ENCODE results near the gene PRSS36. TPM values are rescaled to one million over a fixed set of nuclear protein-coding genes. Genes with fewer than 3 reads are reported as not detected.

PRSS36 gene
- total and polyA plus RNA-seq, 4 donors = 0.09 to 2.1 (median 0.62) TPM

DNA sequence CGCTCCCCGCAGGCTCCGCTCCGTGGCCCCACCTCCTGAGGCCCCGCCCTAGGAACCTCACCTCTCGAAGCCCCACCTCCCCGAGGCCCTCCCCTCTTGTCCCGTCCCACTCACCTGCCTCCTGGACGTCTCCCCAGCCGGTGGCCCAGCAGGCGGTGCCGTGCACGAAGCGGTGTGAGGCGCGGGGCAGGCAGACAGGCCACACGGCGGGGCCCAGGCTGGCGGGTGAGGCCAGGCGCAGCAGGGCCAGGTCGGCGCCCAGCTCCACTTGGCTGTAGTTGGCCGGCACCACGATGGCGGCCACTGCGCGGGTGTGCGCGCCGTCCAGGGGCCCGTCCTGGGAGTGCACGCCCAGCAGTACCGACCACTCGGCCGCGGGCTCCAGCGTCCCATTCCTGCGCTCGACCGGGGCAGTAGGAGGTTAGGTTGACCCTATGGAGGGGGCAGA lies 1.6 kb downstream of the PRSS36 start:
- peaks cover 0 to 5% (median 2%) of the 10 kb centered on the region in 4 donors for H3K4me1 ChIP-seq (ENCODE audit: control insufficient read depth in 4 of 4, insufficient read depth in 4 of 4, low read length in 3 of 4)
- DNase-seq (ENCODE audit: low spot score) = no peak
- no peaks in the 10 kb centered on the region for H3K9me3 ChIP-seq (ENCODE audit: control insufficient read depth in 4 of 4, low read length in 3 of 4)
- TF ChIP-seq FOXA1 (IDR thresholded peaks at IDR 0.05) = no peak
- TF ChIP-seq RXRA (IDR thresholded peaks at IDR 0.05) = no peak
- TF ChIP-seq TAF1 (conservative IDR thresholded peaks at IDR 0.05) = no peak
- no peak for TF ChIP-seq JUND (IDR thresholded peaks at IDR 0.05)
- no peak for TF ChIP-seq HNF4G (IDR thresholded peaks at IDR 0.05)
- no peak for TF ChIP-seq SP1 (IDR thresholded peaks at IDR 0.05)
- H3K27me3 ChIP-seq (ENCODE audit: control insufficient read depth in 4 of 4, insufficient read depth in 4 of 4, low read length in 3 of 4) = no peaks in the 10 kb centered on the region
- 19% methylated on average over 40 of the region's 40 CpGs for WGBS
- no peaks in the 10 kb centered on the region for H3K36me3 ChIP-seq (ENCODE audit: control insufficient read depth in 4 of 4, insufficient read depth in 3 of 4, low read depth in 1 of 4, low read length in 3 of 4)
- no peak overlapping the region for H3K4me3 ChIP-seq (ENCODE audit: low read depth in 1 of 3, low read length in 3 of 3)
- no peak overlapping the region for H3K27ac ChIP-seq (ENCODE audit: low read depth in 1 of 2, low read length in 2 of 2)
- H3K9ac ChIP-seq (ENCODE audit: low read depth in 1 of 2, low read length in 2 of 2) = no peak overlapping the region

DNA sequence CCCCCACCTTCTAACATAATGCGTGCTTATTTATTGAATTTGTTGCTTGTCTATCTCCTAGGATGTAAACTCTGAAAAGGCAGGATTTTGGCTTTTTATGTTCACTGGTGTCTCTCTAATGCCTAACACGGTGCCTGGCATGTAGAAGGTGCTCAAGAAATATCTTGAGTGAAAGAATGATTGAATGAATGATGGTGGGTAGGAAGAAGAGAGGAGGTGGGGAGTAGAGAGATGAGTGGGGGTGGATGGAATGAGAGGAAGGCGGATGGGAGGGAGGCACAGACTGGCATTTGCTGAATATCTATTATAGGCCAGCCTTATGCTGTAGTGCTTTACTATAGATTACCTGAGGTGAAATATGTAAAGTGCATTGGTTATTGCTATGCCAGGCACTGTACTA lies 2.3 kb downstream of the PRSS36 start:
- no peaks in the 10 kb centered on the region for H3K27me3 ChIP-seq (ENCODE audit: control insufficient read depth in 4 of 4, insufficient read depth in 4 of 4, low read length in 3 of 4)
- no peak for DNase-seq (ENCODE audit: low spot score)
- no peak overlapping the region for H3K4me3 ChIP-seq (ENCODE audit: low read depth in 1 of 3, low read length in 3 of 3)
- H3K36me3 ChIP-seq (ENCODE audit: control insufficient read depth in 4 of 4, insufficient read depth in 3 of 4, low read depth in 1 of 4, low read length in 3 of 4) = no peaks in the 10 kb centered on the region
- no peaks in the 10 kb centered on the region for H3K9me3 ChIP-seq (ENCODE audit: control insufficient read depth in 4 of 4, low read length in 3 of 4)
- no peak overlapping the region for H3K27ac ChIP-seq (ENCODE audit: low read depth in 1 of 2, low read length in 2 of 2)
- no peak overlapping the region for H3K9ac ChIP-seq (ENCODE audit: low read depth in 1 of 2, low read length in 2 of 2)
- H3K4me1 ChIP-seq (ENCODE audit: control insufficient read depth in 4 of 4, insufficient read depth in 4 of 4, low read length in 3 of 4) = peaks cover 0 to 8% (median 6%) of the 10 kb centered on the region in 4 donors
- 90% methylated on average over 3 of the region's 3 CpGs for WGBS
- TF ChIP-seq GABPA (IDR thresholded peaks at IDR 0.05 in 1 of 2, conservative IDR thresholded peaks at IDR 0.05 in 1 of 2) (no peak), REST (IDR thresholded peaks at IDR 0.05) (no peak), FOXA2 (IDR thresholded peaks at IDR 0.05) (no peak), NR2F2 (IDR thresholded peaks at IDR 0.05) (no peak), MAX (IDR thresholded peaks at IDR 0.05) (no peak), HNF4A (conservative IDR thresholded peaks at IDR 0.05) (no peak), RXRA (IDR thresholded peaks at IDR 0.05) (no peak), ATF3 (IDR thresholded peaks at IDR 0.05) (no peak), YY1 (IDR thresholded peaks at IDR 0.05) (no peak), EGR1 (IDR thresholded peaks at IDR 0.05; ENCODE audit: low read depth in 2 of 2) (no peak), HNF4G (IDR thresholded peaks at IDR 0.05) (no peak), RAD21 (IDR thresholded peaks at IDR 0.05) (no peak), FOXA1 (IDR thresholded peaks at IDR 0.05) (no peak), SP1 (IDR thresholded peaks at IDR 0.05) (no peak), JUND (IDR thresholded peaks at IDR 0.05) (no peak), TAF1 (conservative IDR thresholded peaks at IDR 0.05) (no peak)
- TF ChIP-seq, protein P1, sequence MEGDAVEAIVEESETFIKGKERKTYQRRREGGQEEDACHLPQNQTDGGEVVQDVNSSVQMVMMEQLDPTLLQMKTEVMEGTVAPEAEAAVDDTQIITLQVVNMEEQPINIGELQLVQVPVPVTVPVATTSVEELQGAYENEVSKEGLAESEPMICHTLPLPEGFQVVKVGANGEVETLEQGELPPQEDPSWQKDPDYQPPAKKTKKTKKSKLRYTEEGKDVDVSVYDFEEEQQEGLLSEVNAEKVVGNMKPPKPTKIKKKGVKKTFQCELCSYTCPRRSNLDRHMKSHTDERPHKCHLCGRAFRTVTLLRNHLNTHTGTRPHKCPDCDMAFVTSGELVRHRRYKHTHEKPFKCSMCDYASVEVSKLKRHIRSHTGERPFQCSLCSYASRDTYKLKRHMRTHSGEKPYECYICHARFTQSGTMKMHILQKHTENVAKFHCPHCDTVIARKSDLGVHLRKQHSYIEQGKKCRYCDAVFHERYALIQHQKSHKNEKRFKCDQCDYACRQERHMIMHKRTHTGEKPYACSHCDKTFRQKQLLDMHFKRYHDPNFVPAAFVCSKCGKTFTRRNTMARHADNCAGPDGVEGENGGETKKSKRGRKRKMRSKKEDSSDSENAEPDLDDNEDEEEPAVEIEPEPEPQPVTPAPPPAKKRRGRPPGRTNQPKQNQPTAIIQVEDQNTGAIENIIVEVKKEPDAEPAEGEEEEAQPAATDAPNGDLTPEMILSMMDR (IDR thresholded peaks at IDR 0.05; ENCODE audit: low read depth, low read length, missing input control) = no peak
- TF ChIP-seq, protein P2, sequence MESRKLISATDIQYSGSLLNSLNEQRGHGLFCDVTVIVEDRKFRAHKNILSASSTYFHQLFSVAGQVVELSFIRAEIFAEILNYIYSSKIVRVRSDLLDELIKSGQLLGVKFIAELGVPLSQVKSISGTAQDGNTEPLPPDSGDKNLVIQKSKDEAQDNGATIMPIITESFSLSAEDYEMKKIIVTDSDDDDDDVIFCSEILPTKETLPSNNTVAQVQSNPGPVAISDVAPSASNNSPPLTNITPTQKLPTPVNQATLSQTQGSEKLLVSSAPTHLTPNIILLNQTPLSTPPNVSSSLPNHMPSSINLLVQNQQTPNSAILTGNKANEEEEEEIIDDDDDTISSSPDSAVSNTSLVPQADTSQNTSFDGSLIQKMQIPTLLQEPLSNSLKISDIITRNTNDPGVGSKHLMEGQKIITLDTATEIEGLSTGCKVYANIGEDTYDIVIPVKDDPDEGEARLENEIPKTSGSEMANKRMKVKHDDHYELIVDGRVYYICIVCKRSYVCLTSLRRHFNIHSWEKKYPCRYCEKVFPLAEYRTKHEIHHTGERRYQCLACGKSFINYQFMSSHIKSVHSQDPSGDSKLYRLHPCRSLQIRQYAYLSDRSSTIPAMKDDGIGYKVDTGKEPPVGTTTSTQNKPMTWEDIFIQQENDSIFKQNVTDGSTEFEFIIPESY (IDR thresholded peaks at IDR 0.05) = no peak

Measured in liver (tissue), 9 donors.